ENCODE data around the gene WDFY3.

The WDFY3 gene

DNA sequence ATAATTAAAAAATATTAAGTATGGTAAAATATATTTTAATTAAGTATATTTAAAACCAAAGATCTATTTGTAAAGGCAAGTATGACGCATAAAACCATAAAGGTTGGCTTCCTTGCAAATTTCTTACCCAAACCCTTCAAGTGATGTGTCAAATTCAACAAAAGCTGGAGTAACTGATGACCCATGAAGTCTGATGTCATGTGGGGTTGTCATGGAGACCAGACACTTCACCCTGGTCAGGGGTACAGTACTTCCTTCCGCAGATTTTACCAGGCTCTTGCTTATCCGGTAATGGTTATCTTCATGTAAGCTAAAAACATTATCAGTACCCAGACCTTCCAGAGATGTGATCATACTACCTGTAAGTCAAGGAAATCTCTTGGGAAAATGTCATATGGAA lies 170.1 kb downstream of the WDFY3 start:
- TF ChIP-seq, protein P1, sequence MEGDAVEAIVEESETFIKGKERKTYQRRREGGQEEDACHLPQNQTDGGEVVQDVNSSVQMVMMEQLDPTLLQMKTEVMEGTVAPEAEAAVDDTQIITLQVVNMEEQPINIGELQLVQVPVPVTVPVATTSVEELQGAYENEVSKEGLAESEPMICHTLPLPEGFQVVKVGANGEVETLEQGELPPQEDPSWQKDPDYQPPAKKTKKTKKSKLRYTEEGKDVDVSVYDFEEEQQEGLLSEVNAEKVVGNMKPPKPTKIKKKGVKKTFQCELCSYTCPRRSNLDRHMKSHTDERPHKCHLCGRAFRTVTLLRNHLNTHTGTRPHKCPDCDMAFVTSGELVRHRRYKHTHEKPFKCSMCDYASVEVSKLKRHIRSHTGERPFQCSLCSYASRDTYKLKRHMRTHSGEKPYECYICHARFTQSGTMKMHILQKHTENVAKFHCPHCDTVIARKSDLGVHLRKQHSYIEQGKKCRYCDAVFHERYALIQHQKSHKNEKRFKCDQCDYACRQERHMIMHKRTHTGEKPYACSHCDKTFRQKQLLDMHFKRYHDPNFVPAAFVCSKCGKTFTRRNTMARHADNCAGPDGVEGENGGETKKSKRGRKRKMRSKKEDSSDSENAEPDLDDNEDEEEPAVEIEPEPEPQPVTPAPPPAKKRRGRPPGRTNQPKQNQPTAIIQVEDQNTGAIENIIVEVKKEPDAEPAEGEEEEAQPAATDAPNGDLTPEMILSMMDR (conservative IDR thresholded peaks at IDR 0.05): no peak
- TF ChIP-seq ZFX (IDR thresholded peaks at IDR 0.05): no peak
- no peak overlapping the region for H3K27ac ChIP-seq

DNA sequence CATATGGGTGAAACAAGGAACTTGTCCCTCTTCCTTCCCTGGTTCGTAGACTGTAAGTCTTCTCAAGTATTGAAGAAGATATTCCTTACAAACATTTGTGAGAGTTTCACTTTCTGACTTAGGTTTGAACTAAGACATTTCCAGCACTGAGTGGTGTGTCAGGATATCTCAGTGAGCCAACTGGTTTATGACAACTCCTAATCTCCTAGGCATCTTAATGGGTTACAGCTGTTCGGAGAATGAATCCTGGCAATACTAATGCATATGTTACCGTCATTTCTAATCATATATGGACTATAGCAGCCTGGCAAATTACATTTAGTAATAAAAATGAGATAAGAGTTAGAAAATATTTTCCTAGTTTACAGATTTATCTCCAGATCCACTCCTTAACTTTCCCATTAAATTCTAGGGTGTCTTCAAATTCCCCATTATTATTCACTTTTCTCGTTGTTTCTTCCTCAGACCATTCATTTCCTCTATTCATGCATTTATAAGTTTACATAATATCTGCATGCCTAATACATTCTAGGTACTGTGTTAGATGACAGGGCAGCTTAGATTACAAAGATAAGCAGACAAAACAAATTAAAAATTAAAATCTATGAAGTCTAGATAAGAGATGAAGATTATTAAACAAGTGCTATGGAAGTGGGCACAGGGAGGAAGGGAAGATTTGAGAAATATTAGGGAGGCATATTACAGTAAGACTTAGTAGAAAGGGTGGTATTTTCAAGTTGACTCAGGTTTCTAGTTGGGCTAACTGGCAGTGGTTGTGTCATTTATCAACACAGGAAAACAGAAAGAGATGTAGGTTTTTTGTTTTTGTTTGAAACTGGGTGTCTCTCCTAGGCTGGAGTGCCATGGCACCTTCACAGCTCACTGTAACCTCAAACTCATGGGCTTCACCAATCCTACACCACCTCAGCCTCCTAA lies 173.9 kb downstream of the WDFY3 start:
- H3K27ac ChIP-seq: no peak overlapping the region
- no peak for TF ChIP-seq ZFX (IDR thresholded peaks at IDR 0.05)
- TF ChIP-seq, protein P1 (conservative IDR thresholded peaks at IDR 0.05): no peak

DNA sequence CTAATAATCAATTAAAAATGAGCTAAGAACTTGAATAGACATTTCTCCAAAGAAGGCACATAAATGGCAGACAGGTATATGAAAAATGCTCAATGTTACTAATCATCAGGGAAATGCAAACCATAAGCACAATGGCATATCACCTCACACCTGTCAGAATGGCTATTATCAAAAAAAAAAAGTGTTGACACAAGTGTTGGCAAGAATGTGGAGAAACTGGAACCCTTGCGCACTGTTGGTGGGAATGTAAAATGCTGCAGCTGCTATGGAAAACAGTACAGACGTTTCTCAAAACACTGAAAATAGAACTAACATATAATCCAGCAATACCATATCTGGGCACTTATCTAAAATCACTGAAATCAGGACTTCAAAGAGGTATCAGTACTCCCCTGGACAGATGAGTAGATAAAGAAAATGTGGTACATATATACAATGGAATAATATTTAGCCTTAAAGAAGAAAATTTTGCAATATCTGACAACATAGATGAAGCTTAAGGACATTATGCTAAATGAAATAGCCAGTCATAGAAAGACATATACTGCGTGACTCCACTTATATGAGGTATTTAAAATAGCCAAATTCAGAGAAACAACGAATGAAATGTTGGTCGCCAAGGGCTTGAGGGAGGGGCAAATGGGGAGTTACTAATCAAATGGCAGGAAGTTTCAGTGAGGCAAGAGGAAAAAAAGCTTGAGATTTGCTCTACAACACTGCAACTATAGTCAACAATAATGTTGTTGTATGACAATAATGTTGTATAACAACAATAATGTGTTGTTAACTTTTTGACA lies 175.5 kb downstream of the WDFY3 start:
- no peak for TF ChIP-seq ZFX (IDR thresholded peaks at IDR 0.05)
- TF ChIP-seq, protein P1 (conservative IDR thresholded peaks at IDR 0.05): no peak
- no peak overlapping the region for H3K27ac ChIP-seq

DNA sequence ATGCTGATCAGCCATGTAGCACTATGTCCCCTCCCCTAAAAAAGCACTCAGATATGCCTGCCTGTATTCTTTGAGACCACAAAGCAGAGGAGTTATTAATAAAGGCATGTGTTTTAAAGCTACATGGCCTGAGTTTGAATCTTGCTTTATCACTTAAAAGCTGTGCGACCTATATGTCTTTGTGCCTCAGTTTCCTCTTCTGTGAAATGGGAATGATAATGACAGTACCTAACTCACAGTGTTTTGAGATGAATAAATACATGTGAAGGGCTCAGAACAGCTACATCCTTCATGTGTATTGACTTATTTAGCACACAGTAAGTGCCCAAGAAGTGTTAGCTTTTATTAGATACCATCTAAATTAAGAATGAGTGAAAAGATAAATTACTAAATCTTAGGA lies 180.0 kb downstream of the WDFY3 start:
- no peak for TF ChIP-seq ZFX (IDR thresholded peaks at IDR 0.05)
- TF ChIP-seq, protein P1 (conservative IDR thresholded peaks at IDR 0.05): no peak
- no peak overlapping the region for H3K27ac ChIP-seq

DNA sequence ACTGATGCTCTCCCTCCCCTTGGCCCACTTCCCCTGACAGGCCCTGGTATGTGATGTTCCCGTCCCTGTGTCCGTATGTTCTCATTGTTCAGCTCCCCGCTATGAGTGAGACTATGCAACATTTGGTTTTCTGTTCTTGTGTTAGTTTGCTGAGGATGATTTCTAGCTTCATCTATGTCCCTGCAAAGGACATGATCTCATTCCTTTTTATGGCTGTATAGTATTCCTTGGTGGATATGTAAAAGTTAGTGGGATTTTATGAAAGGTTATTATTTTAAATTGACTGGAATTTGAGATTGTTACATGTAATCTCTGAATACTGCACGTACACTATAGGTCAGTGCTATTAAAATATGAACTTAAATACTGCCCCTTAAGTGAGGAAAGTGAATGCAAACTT lies 184.0 kb downstream of the WDFY3 start:
- TF ChIP-seq ZFX (IDR thresholded peaks at IDR 0.05): no peak
- TF ChIP-seq, protein P1 (conservative IDR thresholded peaks at IDR 0.05): no peak
- H3K27ac ChIP-seq: no peak overlapping the region

DNA sequence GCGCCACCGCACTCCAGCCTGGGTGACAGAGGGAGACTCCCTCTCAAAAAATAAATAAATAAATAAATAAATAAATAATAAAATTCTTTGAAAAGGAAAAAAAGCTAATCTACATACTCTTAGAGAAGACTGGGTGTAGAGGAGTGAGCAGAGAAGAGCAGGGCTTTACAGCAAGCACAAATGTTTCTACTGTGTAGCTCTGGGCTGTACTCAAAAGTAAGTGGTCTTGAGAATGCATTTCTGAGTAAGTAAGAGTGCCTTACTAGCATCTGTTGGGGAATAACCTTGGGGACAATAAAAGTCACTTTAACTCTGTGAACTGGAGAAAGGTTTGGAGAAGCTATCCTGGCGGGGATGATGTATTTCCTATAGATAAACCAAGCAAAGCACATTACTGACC lies 185.8 kb downstream of the WDFY3 start:
- TF ChIP-seq, protein P1 (conservative IDR thresholded peaks at IDR 0.05): no peak
- TF ChIP-seq ZFX (IDR thresholded peaks at IDR 0.05): no peak
- no peak overlapping the region for H3K27ac ChIP-seq

DNA sequence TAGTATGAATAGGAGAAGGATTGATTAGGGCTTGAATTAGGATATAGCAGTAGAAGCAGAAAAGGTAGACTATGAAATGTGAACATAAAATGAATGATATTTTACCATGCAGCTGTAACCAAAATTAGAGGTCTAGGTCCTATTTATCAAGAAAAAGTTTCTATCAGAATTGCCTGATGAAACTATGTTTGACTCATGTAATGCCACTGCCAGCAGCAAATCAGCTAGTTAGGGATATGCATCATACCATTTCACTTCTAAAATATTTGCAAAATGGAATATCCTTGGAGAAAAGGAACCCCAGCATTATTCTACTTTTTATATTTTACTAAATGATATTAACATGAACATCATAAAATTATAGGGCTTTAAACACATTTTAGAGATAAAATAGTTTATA lies 188.4 kb downstream of the WDFY3 start:
- TF ChIP-seq, protein P1 (conservative IDR thresholded peaks at IDR 0.05): no peak
- TF ChIP-seq ZFX (IDR thresholded peaks at IDR 0.05): no peak
- no peak overlapping the region for H3K27ac ChIP-seq

Data from C4-2B (cell line).